Left ventricle myocardium inferior (tissue), 1 donor: ENCODE measurements around the gene PAQR7. TPM values are rescaled to one million over a fixed set of nuclear protein-coding genes. Genes with fewer than 3 reads are reported as not detected.

Experiments
- DNase-seq: peaks from one replicate; pipeline ENCODE4 v3.0.0-alpha.2; 2020
- H3K27ac ChIP-seq: fragments of 200-600 bp; replicated peaks from 2 replicates; pipeline ENCODE4 v1.8.0; 2021
- H3K27me3 ChIP-seq: fragments of 200-600 bp; 2 replicates; pipeline ENCODE4 v1.8.0; 2021; ENCODE audit warnings: low read depth
- H3K36me3 ChIP-seq: fragments of 200-600 bp; 2 replicates; pipeline ENCODE4 v1.8.0; 2021
- H3K4me1 ChIP-seq: fragments of 200-600 bp; 2 replicates; pipeline ENCODE4 v1.8.0; 2021
- H3K4me3 ChIP-seq: fragments of 200-600 bp; 2 replicates; pipeline ENCODE4 v1.8.0; 2021; ENCODE audit warnings: mild to moderate bottlenecking, moderate library complexity
- H3K9me3 ChIP-seq: fragments of 200-600 bp; replicated peaks from 2 replicates; pipeline ENCODE4 v1.8.0; 2021
- intact Hi-C: fragments of 100-400 bp; cut with micrococcal nuclease; formaldehyde crosslinking; loops from one replicate; pipeline ENCODE4 v1.11.0; 2022
- total RNA-seq: library from RNA; stranded (reverse); fragmentation: NEBNext Ultra II Directional; extraction: Animal tissue kit (Norgen Biotek cat#: 25700); gene quantifications from one replicate; pipeline ENCODE4 v1.2.1, GENCODE V29; 2021
- TF ChIP-seq, protein P1 (sequence below): fragments of 200-600 bp; IDR thresholded peaks from 2 replicates; pipeline ENCODE4 v1.8.0; 2021; ENCODE audit warnings: antibody characterized with exemption, mild to moderate bottlenecking, borderline replicate concordance
- donor health status: DM: no; HTN: yes; CAD: no; lungs with severe emphysema.

The PAQR7 gene
- total RNA-seq, 1 donor from 2014 or later, result 1.9 TPM

GRCh38 chr1:25893116-25893515 is 17.6 kb upstream of the PAQR7 start:
- Histone ChIP-seq H3K36me3 (no peaks in the 10 kb centered on the region), H3K4me1 (peaks cover 10% of the 10 kb centered on the region), H3K27ac (no peak overlapping the region), H3K27me3 (no peaks in the 10 kb centered on the region), H3K9me3 (no peaks in the 10 kb centered on the region), H3K4me3 (no peak overlapping the region)
- DNase-seq, result no peak
- TF ChIP-seq, protein P1, sequence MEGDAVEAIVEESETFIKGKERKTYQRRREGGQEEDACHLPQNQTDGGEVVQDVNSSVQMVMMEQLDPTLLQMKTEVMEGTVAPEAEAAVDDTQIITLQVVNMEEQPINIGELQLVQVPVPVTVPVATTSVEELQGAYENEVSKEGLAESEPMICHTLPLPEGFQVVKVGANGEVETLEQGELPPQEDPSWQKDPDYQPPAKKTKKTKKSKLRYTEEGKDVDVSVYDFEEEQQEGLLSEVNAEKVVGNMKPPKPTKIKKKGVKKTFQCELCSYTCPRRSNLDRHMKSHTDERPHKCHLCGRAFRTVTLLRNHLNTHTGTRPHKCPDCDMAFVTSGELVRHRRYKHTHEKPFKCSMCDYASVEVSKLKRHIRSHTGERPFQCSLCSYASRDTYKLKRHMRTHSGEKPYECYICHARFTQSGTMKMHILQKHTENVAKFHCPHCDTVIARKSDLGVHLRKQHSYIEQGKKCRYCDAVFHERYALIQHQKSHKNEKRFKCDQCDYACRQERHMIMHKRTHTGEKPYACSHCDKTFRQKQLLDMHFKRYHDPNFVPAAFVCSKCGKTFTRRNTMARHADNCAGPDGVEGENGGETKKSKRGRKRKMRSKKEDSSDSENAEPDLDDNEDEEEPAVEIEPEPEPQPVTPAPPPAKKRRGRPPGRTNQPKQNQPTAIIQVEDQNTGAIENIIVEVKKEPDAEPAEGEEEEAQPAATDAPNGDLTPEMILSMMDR, result no peak
- intact Hi-C loops, result no loop called here

DNA sequence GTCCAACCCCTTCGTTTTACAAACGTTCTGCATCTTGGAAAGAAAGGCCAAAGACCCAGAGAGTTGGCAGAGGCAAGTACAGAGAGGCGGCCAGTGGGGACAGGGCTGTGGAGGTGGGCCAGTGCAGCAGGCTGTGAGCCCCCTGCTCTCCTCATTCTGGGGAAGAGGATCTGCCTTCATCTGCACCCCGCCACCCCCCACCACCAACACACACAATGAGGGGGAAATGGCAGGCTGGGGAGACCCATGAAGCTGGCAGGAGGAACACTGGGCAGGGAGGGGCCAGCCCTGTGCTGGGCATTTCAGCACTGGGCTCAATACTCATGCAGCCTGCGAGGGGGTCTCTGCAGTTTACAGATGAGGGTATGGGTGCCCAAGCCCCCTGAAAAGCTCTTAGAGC is 16.1 kb upstream of the PAQR7 start:
- intact Hi-C loops, result no loop called here
- Histone ChIP-seq H3K27ac (no peak overlapping the region), H3K4me3 (no peak overlapping the region), H3K9me3 (no peaks in the 10 kb centered on the region), H3K4me1 (peaks cover 10% of the 10 kb centered on the region), H3K36me3 (no peaks in the 10 kb centered on the region), H3K27me3 (no peaks in the 10 kb centered on the region)
- TF ChIP-seq, protein P1, result no peak
- no peak for DNase-seq

GRCh38 chr1:25890239-25891034 is 14.9 kb upstream of the PAQR7 start:
- intact Hi-C loops, result no loop called here
- Histone ChIP-seq H3K27ac (no peak overlapping the region), H3K36me3 (no peaks in the 10 kb centered on the region), H3K4me3 (no peak overlapping the region), H3K27me3 (no peaks in the 10 kb centered on the region), H3K9me3 (no peaks in the 10 kb centered on the region), H3K4me1 (peaks cover 4% of the 10 kb centered on the region)
- TF ChIP-seq, protein P1, result no peak
- DNase-seq, result no peak

DNA sequence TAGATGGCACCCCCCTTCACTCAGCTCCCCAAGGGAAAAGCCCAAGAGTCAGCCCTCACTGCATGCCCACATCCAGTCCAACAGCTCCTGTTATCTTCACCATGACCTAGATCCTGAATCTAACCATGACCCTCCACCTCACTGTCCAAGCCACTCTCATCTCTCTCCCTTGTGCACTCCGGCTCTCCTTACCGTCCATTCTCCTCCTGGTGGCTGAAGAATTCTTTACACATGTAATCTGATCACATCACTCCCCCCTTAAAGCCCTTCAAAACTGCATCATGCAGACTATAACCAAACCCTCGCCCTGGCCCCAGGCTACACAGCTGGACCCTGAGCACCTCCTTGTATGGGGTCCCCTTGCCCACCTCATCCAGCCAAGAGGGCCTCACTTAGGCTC is 14.0 kb upstream of the PAQR7 start:
- DNase-seq, result no peak
- intact Hi-C loops, result no loop called here

GRCh38 chr1:25888426-25888987 is 13.0 kb upstream of the PAQR7 start:
- Histone ChIP-seq H3K27me3 (no peaks in the 10 kb centered on the region), H3K9me3 (no peaks in the 10 kb centered on the region), H3K4me1 (no peaks in the 10 kb centered on the region), H3K36me3 (no peaks in the 10 kb centered on the region), H3K27ac (no peak overlapping the region), H3K4me3 (no peak overlapping the region)
- TF ChIP-seq, protein P1, result no peak
- intact Hi-C loops, result no loop called here
- no peak for DNase-seq

More for the DNA sequence above, 14.0 kb upstream of the PAQR7 start:
- Histone ChIP-seq H3K27ac (no peak overlapping the region), H3K4me3 (no peak overlapping the region), H3K9me3 (no peaks in the 10 kb centered on the region), H3K4me1 (no peaks in the 10 kb centered on the region), H3K27me3 (no peaks in the 10 kb centered on the region), H3K36me3 (no peaks in the 10 kb centered on the region)
- TF ChIP-seq, protein P1, result no peak
